Large intestine (tissue), 3 donors: ENCODE results near the gene KRT2. TPM values are rescaled to one million over a fixed set of nuclear protein-coding genes. Genes with fewer than 3 reads are reported as not detected.

Experiments used
- DNase-seq, 2 donors: peaks; one replicate each; pipeline versions ENCODE4 v3.0.0 to v3.0.0-alpha.2; 2013
- H3K27ac ChIP-seq: one replicate; pipeline ENCODE4 v1.5.1; 2013; ENCODE audit warnings: low read length
- H3K27me3 ChIP-seq: 2 replicates; pipeline ENCODE4 v1.6.1; 2013; ENCODE audit warnings: low read length; ENCODE audit not compliant: control insufficient read depth, insufficient read depth
- H3K36me3 ChIP-seq: 2 replicates; pipeline ENCODE4 v1.6.1; 2013; ENCODE audit warnings: low read length; ENCODE audit not compliant: control insufficient read depth, insufficient read depth
- H3K4me1 ChIP-seq: one replicate; pipeline ENCODE4 v1.6.1; 2013; ENCODE audit warnings: low read length; ENCODE audit not compliant: control insufficient read depth, insufficient read depth
- H3K4me3 ChIP-seq: one replicate; pipeline ENCODE4 v1.5.1; 2013; ENCODE audit warnings: low read length
- H3K9me3 ChIP-seq: one replicate; pipeline ENCODE4 v1.6.1; 2013; ENCODE audit warnings: mild to moderate bottlenecking, low read depth, low read length, moderate library complexity; ENCODE audit not compliant: control insufficient read depth
- WGBS: methylation state at CpG from one replicate; pipeline ENCODE4 v1.1.5; 2013; ENCODE audit warnings: low lambda C conversion rate; ENCODE audit not compliant: insufficient coverage; 5-methylcytosine and 5-hydroxymethylcytosine counted together
- polyA plus RNA-seq: library from polyadenylated mRNA; unstranded; fragments of 120-200 nt; gene quantifications from one replicate; pipeline ENCODE4 v1.2.1, GENCODE V29; 2013

Gene KRT2
- polyA plus RNA-seq, 1 donor, result 0.54 TPM

GRCh38 chr12:52685406-52685890, 33.4 kb upstream of the KRT2 start:
- H3K27me3 ChIP-seq, result peaks cover 42% of the 10 kb centered on the region
- no peak overlapping the region for H3K27ac ChIP-seq
- H3K36me3 ChIP-seq, result no peaks in the 10 kb centered on the region
- H3K4me3 ChIP-seq, result no peak overlapping the region
- 40% methylated on average over 1 of the region's 6 CpGs for WGBS
- H3K9me3 ChIP-seq, result no peaks in the 10 kb centered on the region
- DNase-seq, result no peak
- no peaks in the 10 kb centered on the region for H3K4me1 ChIP-seq

- no peaks in the 10 kb centered on the region for H3K36me3 ChIP-seq
- H3K4me3 ChIP-seq, result no peak overlapping the region
- H3K9me3 ChIP-seq, result no peaks in the 10 kb centered on the region
- H3K4me1 ChIP-seq, result no peaks in the 10 kb centered on the region
- DNase-seq, result no peak
- H3K27ac ChIP-seq, result no peak overlapping the region
- WGBS, result no CpG with 5 or more reads among the region's 2 CpGs
- H3K27me3 ChIP-seq, result peaks cover 32% of the 10 kb centered on the region
Observed at GRCh38 chr12:52684431-52684830, 32.4 kb upstream of the KRT2 start.

- peaks cover 31% of the 10 kb centered on the region for H3K27me3 ChIP-seq
- H3K4me1 ChIP-seq, result no peaks in the 10 kb centered on the region
- DNase-seq, result no peak
- H3K27ac ChIP-seq, result no peak overlapping the region
- no peaks in the 10 kb centered on the region for H3K36me3 ChIP-seq
- 89% methylated on average over 3 of the region's 12 CpGs for WGBS
- H3K9me3 ChIP-seq, result no peaks in the 10 kb centered on the region
- no peak overlapping the region for H3K4me3 ChIP-seq
Observed at GRCh38 chr12:52683575-52684300, 31.7 kb upstream of the KRT2 start.

- H3K9me3 ChIP-seq, result no peaks in the 10 kb centered on the region
- no CpG with 5 or more reads among the region's 4 CpGs for WGBS
- H3K36me3 ChIP-seq, result no peaks in the 10 kb centered on the region
- H3K27me3 ChIP-seq, result peaks cover 28% of the 10 kb centered on the region
- no peak overlapping the region for H3K27ac ChIP-seq
- no peaks in the 10 kb centered on the region for H3K4me1 ChIP-seq
- DNase-seq, result no peak
- no peak overlapping the region for H3K4me3 ChIP-seq
Observed at GRCh38 chr12:52682938-52683574, 31.0 kb upstream of the KRT2 start.

- H3K36me3 ChIP-seq, result no peaks in the 10 kb centered on the region
- DNase-seq, result no peak
- H3K4me1 ChIP-seq, result no peaks in the 10 kb centered on the region
- no CpG with 5 or more reads among the region's 2 CpGs for WGBS
- no peak overlapping the region for H3K27ac ChIP-seq
- H3K9me3 ChIP-seq, result no peaks in the 10 kb centered on the region
- H3K27me3 ChIP-seq, result peaks cover 23% of the 10 kb centered on the region
- H3K4me3 ChIP-seq, result no peak overlapping the region
Observed at GRCh38 chr12:52682381-52682660, 30.3 kb upstream of the KRT2 start.

- Histone ChIP-seq H3K9me3 (no peaks in the 10 kb centered on the region), H3K4me3 (no peak overlapping the region), H3K27ac (no peak overlapping the region), H3K36me3 (no peaks in the 10 kb centered on the region), H3K4me1 (no peaks in the 10 kb centered on the region), H3K27me3 (peaks cover 22% of the 10 kb centered on the region)
- DNase-seq, result no peak
- WGBS, result 96% methylated on average over 4 of the region's 12 CpGs
Observed at GRCh38 chr12:52681526-52682380, 29.7 kb upstream of the KRT2 start.

GRCh38 chr12:52680363-52680762, 28.4 kb upstream of the KRT2 start, which contains the start of gene KRT1:
Gene KRT1 (minus strand): TSS chr12:52680407. CDS start chr12:52680348, 59 bp downstream.
- no peak within 1 kb of the TSS for H3K4me3 ChIP-seq
- H3K27ac ChIP-seq, result no peak within 1 kb of the TSS
- no peaks in the 10 kb centered on the region for H3K9me3 ChIP-seq
- no CpG with 5 or more reads among the region's 3 CpGs for WGBS
- no peak for DNase-seq
- H3K27me3 ChIP-seq, result peaks cover 19% of the 10 kb centered on the region
- H3K36me3 ChIP-seq, result no peaks in the 10 kb centered on the region
- no peaks in the 10 kb centered on the region for H3K4me1 ChIP-seq

- WGBS, result no CpG with 5 or more reads among the region's 5 CpGs
- no peaks in the 10 kb centered on the region for H3K4me1 ChIP-seq
- no peak overlapping the region for H3K4me3 ChIP-seq
- peaks cover 18% of the 10 kb centered on the region for H3K27me3 ChIP-seq
- no peaks in the 10 kb centered on the region for H3K36me3 ChIP-seq
- no peak for DNase-seq
- H3K9me3 ChIP-seq, result no peaks in the 10 kb centered on the region
- H3K27ac ChIP-seq, result no peak overlapping the region
Observed at GRCh38 chr12:52679875-52680274, 27.9 kb upstream of the KRT2 start.

- Histone ChIP-seq H3K9me3 (no peaks in the 10 kb centered on the region), H3K27me3 (peaks cover 23% of the 10 kb centered on the region), H3K36me3 (no peaks in the 10 kb centered on the region), H3K27ac (no peak overlapping the region), H3K4me1 (no peaks in the 10 kb centered on the region), H3K4me3 (no peak overlapping the region)
- WGBS, result no CpG with 5 or more reads among the region's 1 CpG
- no peak for DNase-seq
Observed at GRCh38 chr12:52677671-52678070, 25.7 kb upstream of the KRT2 start.

- Histone ChIP-seq H3K4me3 (no peak overlapping the region), H3K36me3 (no peaks in the 10 kb centered on the region), H3K27ac (no peak overlapping the region), H3K27me3 (peaks cover 23% of the 10 kb centered on the region), H3K4me1 (no peaks in the 10 kb centered on the region), H3K9me3 (no peaks in the 10 kb centered on the region)
- no peak for DNase-seq
- WGBS, result no CpG with 5 or more reads among the region's 5 CpGs
Observed at GRCh38 chr12:52677126-52677525, 25.1 kb upstream of the KRT2 start.
